ENCODE measurements around the gene NBEAL2.

Gene NBEAL2

GRCh38 chr3:46989146-46989810, 9.8 kb downstream of the NBEAL2 start:
- ATAC-seq: no peak
- no peak for TF ChIP-seq ZFP3 (CRISPR knock-in tag; IDR thresholded peaks at IDR 0.05)
- TF ChIP-seq CREB5 (CRISPR knock-in tag; IDR thresholded peaks at IDR 0.05; ENCODE audit: low read depth): no peak
- no peak for TF ChIP-seq PATZ1 (CRISPR knock-in tag; IDR thresholded peaks at IDR 0.05; ENCODE audit: borderline replicate concordance)
- no peak for TF ChIP-seq BACH2 (CRISPR knock-in tag; IDR thresholded peaks at IDR 0.05; ENCODE audit: borderline replicate concordance)
- TF ChIP-seq POU6F1 (CRISPR knock-in tag; IDR thresholded peaks at IDR 0.05; ENCODE audit: borderline replicate concordance, low read depth): no peak
- TF ChIP-seq ZFP30 (CRISPR knock-in tag; IDR thresholded peaks at IDR 0.05): no peak
- no peak for TF ChIP-seq ISL1 (CRISPR knock-in tag; IDR thresholded peaks at IDR 0.05)
- TF ChIP-seq RARB (CRISPR knock-in tag; IDR thresholded peaks at IDR 0.05): no peak
- TF ChIP-seq OSR1 (CRISPR knock-in tag; IDR thresholded peaks at IDR 0.05): no peak

- ATAC-seq: no peak
- TF ChIP-seq POU6F1 (CRISPR knock-in tag; IDR thresholded peaks at IDR 0.05; ENCODE audit: borderline replicate concordance, low read depth) (no peak), OSR1 (CRISPR knock-in tag; IDR thresholded peaks at IDR 0.05) (no peak), ZFP3 (CRISPR knock-in tag; IDR thresholded peaks at IDR 0.05) (no peak), ZNF565 (CRISPR knock-in tag; conservative IDR thresholded peaks at IDR 0.05; ENCODE audit: low read depth) (no peak)
These were observed 11.3 kb downstream of the NBEAL2 start for GRCh38 chr3:46990573-46991374.

GRCh38 chr3:46991406-46992165, 12.1 kb downstream of the NBEAL2 start:
- no peak for ATAC-seq

More at GRCh38 chr3:46991406-46992165, 12.1 kb downstream of the NBEAL2 start:
- TF ChIP-seq TCF4 (CRISPR knock-in tag; IDR thresholded peaks at IDR 0.05; ENCODE audit: borderline replicate concordance) (no peak), ZNF70 (CRISPR knock-in tag; IDR thresholded peaks at IDR 0.05) (no peak), ARNTL (CRISPR knock-in tag; IDR thresholded peaks at IDR 0.05; ENCODE audit: borderline replicate concordance, low read depth) (no peak), OSR1 (CRISPR knock-in tag; IDR thresholded peaks at IDR 0.05) (no peak), PATZ1 (CRISPR knock-in tag; IDR thresholded peaks at IDR 0.05; ENCODE audit: borderline replicate concordance) (no peak), BACH2 (CRISPR knock-in tag; IDR thresholded peaks at IDR 0.05; ENCODE audit: borderline replicate concordance) (no peak), TOX (CRISPR knock-in tag; IDR thresholded peaks at IDR 0.05; ENCODE audit: borderline replicate concordance) (no peak), PPARA (CRISPR knock-in tag; IDR thresholded peaks at IDR 0.05; ENCODE audit: borderline replicate concordance) (no peak), CSRNP3 (CRISPR knock-in tag; IDR thresholded peaks at IDR 0.05) (no peak), ZFP3 (CRISPR knock-in tag; IDR thresholded peaks at IDR 0.05) (no peak), POU6F1 (CRISPR knock-in tag; IDR thresholded peaks at IDR 0.05; ENCODE audit: borderline replicate concordance, low read depth) (no peak), ZNF8 (CRISPR knock-in tag; IDR thresholded peaks at IDR 0.05) (no peak), TSHZ2 (CRISPR knock-in tag; IDR thresholded peaks at IDR 0.05) (no peak)
